GM21360 (cell line): Measurements from ENCODE around the gene MYLK3.
A peak's percentile ranks its signal among the peaks of the same experiment; 100 is the strongest.
"Not testable (repeated sequence)": the region's sequence is repeated elsewhere in the genome, so short reads cannot be mapped to it uniquely, and the experiment has no call there.

Source experiments
- ATAC-seq: cut with Tn5 transposase; IDR thresholded peaks from one replicate; pipeline ENCODE4 v1.9.1; 2021; ENCODE audit warnings: mild to moderate bottlenecking, moderate library complexity; ENCODE audit not compliant: unreplicated experiment

Gene MYLK3

GRCh38 chr16:46747777-46748651 is at the start of gene MYLK3:
TSS of gene MYLK3 (minus strand) at chr16:46748344. CDS start at chr16:46748193, 151 bp downstream.
- no peak for ATAC-seq

GRCh38 chr16:46797501-46797900 is 49.4 kb upstream of the MYLK3 start:
- no peak for ATAC-seq

GRCh38 chr16:46796764-46797269 is 48.7 kb upstream of the MYLK3 start:
- no peak for ATAC-seq

GRCh38 chr16:46793841-46794240 is 45.7 kb upstream of the MYLK3 start:
- no peak for ATAC-seq

GRCh38 chr16:46790599-46791270 is 42.6 kb upstream of the MYLK3 start:
- ATAC-seq, result no peak

- ATAC-seq, result peak; percentile 76
Measured at GRCh38 chr16:46789499-46790414, 41.6 kb upstream of the MYLK3 start.

- ATAC-seq, result no peak
Measured at GRCh38 chr16:46788891-46789474, 40.8 kb upstream of the MYLK3 start.

- ATAC-seq, result no peak
Measured at GRCh38 chr16:46787909-46788308, 39.8 kb upstream of the MYLK3 start.

- ATAC-seq, result no peak
Measured at GRCh38 chr16:46785076-46785845, 37.1 kb upstream of the MYLK3 start.

- ATAC-seq, result not testable (repeated sequence)
Measured at GRCh38 chr16:46784569-46784968, 36.4 kb upstream of the MYLK3 start.

- no peak for ATAC-seq
Measured at GRCh38 chr16:46783800-46784199, 35.7 kb upstream of the MYLK3 start.

- no peak for ATAC-seq
Measured at GRCh38 chr16:46782320-46782719, 34.2 kb upstream of the MYLK3 start.

- ATAC-seq, result no peak
Measured at GRCh38 chr16:46777804-46778203, 29.7 kb upstream of the MYLK3 start.

GRCh38 chr16:46775214-46775613 is 27.1 kb upstream of the MYLK3 start:
- peak; percentile 13 for ATAC-seq

- ATAC-seq, result peak; percentile 55
Measured at GRCh38 chr16:46774743-46775177, 26.6 kb upstream of the MYLK3 start.

- ATAC-seq, result no peak
Measured at GRCh38 chr16:46772463-46772862, 24.3 kb upstream of the MYLK3 start.

GRCh38 chr16:46768809-46769208 is 20.7 kb upstream of the MYLK3 start:
- ATAC-seq, result no peak

GRCh38 chr16:46765050-46765449 is 16.9 kb upstream of the MYLK3 start:
- no peak for ATAC-seq

GRCh38 chr16:46763147-46763546 is 15.0 kb upstream of the MYLK3 start:
- ATAC-seq, result no peak

GRCh38 chr16:46762583-46762982 is 14.4 kb upstream of the MYLK3 start:
- no peak for ATAC-seq
